HG02840 (cell line): ENCODE results near the gene STXBP6.

Source experiments
- ATAC-seq: cut with Tn5 transposase; IDR thresholded peaks from one replicate; pipeline ENCODE4 v1.9.1; 2021; ENCODE audit warnings: mild to moderate bottlenecking, moderate library complexity, moderate number of reproducible peaks; ENCODE audit not compliant: unreplicated experiment, low FRiP score

The STXBP6 gene

DNA sequence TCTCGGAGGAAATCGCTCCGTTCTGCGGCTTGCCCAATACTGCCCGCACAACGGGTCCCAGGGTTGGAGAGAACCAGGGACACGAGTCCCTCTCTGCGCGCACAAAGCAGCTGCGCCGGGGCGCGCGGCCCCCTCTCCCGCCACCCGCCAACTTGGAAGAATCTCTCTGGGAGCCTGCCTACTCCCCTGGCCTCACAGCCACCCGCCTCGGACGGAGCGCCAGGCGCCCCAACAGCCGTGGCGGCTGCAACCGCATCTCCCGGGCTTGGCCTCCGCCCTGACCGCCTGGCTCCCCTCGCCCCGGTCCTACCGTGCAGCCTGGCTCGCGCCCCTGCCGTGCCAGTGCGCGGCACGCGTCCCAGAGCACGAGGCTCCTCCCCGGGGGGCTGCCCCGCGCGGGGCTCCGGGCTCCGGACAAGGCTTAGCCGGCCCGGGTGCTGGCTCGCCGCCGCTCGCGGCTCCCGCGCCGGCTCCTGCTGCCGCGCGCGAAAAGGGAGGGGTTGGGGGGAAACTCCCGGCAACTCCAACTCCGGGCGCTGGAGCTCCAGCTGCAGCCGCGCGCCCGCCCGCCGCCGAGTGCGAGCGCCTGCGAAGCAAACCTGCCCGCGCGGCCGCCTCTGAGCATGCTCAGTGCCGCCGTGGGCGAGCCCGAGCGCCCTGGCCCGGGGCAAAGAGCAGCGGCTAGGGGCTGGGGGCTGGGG lies at the start of gene STXBP6:
Gene STXBP6 (minus strand): TSS at position 580 of the 701 bp plus-strand sequence. CDS start 75,329 bp downstream, outside the sequence.
- ATAC-seq: peak; percentile 62

DNA sequence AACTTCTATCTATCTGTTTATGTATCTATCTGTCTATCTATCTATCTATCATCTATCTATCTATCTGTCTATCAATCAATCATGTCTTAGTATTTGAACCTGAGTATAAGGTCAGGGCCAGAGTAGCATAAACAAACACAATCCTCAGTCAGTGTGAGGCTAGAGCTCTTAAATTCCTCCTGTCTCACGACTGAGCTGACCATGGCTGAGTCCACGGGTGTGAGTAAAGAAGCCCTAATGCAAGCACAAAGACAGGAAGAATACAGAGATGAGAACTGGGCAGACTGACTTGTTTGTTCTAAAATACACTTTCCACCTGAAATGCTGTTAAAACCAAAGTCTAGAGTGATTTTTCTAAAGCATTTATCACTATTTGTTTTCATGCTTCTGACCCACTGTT lies 47.2 kb upstream of the STXBP6 start:
- ATAC-seq: no peak

DNA sequence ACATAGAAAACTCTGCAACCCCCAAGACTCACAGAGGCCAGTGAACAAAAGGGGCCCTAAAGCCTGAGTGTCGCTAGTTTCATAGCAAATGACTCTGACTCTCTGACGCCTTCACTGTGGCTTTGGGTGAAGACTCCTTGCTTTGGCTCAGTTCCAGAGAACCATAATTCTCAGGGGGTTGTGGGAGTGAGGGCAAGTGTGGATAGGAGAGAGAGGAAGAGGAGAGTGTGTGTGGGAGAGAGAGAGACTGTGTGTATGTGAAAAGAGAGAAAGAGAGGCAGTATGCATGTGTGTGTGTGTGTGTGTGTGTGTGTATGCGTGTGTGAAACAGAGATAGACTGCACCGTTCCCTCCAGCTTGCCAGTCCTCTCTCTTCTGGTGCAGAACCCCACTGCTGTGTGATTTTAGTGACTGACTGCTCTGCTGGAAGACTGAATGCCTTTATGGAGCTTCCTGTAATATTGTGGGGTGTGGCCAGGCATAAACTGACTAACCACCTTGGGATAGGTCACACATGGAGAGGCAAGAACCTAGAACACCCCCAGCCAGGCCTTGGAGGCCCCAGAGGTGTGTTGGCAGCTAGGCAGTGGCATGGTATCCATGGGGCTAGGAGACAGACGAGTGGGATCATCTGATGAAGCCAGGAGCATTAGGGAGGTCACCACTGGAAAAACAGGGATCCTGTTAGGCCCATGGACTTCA lies 45.9 kb upstream of the STXBP6 start:
- ATAC-seq: no peak

DNA sequence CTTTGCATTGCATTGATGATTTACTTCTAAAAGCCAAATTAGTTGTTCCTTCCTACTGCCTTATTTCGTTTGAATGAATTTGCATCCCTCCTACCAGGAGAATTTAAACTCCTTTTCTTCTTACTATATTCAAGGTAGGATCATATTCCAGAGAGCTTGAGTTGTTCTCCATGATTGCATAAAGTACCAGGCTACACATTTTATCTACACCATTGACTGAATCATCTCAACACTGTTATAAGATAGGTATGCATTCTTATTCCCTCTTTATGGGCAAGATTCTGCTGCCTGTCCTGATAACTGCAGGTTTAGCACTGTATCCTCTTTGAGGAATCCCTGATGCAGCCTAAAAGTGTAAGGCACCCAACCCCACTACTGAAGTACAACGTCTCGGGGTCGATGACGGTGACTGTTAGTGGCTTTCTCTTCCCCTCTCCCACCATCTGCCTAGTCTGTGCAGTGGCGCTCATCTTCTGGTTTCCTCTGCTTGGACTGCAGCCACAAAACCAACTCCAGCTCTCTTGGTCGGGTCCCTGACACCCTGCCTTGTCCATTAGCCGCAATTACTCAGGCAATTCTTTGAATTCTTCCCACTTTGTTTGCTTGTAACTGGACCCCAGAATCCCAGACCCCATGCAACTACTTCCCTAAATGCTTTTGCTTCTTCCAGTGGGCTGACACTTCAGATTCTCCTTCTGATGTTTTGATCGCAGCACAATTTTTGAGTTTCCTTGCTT lies 44.4 kb upstream of the STXBP6 start:
- ATAC-seq: no peak

DNA sequence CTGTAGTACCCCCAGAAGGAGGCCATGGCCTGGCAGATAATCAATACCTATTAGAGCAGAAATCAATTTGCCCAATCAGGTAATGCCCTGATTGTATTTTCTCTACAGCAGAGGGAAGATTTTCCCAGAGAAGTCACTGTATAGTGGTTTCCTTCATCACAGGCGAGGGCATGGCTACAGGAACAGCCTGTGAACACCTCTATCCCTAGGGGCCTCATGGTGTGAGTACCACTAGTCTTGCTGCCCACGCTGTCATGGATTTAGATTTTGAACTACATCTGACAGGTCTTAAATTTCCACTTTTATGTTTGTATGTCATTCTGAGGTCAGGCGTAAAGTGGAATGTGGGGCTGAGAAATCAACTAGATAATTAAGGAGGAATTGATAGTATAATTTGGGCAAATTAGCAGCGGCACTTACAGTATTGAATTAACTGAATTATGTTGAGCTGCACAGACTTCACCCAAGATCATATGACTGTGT lies 42.4 kb upstream of the STXBP6 start:
- no peak for ATAC-seq

DNA sequence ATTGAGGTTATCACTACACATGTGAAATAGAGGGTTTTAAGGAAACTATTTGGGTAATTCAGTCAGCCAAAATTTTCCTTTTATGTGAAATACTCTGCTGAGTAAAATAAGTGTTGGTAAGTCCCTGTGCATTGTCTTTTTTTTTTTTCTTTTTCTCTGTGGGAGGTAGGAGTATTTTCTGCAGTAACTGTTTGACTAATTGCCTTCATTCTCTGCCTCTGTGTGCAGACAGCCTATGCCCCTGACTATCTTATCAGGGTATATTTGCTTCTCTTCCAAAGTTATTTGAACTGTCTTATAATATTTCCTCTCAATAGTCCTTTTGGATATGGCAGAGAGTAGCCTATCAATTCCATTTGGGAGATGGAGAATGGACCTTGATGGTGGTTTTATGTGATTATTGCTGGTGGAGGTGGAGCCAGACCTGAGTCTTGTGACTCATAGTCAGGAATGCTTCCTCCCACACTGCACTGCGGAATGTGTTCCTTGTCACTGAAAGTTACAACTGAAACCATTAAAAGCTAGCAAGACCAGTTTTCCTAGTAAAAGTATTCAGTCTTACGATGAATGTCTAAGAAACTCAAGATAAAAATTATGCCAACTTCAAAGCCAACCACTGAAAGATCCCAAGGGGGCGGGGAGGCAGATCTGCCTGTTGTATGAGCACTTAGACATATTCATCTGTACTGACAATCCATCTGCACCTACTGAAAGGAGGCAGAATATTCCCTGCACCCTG lies 40.9 kb upstream of the STXBP6 start:
- no peak for ATAC-seq

DNA sequence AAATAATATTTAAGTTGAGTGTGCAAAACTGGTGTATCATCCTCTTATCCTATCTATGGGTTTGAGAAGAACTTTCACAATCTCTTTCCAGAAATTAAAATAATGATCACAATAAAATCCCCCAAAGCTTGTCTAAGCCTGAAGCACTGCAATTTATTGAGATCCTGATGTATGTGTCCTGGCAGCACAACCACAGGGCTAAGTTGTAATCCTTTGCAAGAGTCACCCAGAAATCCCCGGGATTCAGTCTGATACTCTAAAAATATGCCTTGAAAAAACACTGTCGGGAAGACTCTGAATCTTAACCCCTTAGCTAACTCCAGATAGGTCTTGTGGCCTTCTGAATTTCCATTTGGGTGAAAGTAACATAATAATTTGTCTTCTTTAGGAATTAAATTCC lies 40.3 kb upstream of the STXBP6 start:
- no peak for ATAC-seq

DNA sequence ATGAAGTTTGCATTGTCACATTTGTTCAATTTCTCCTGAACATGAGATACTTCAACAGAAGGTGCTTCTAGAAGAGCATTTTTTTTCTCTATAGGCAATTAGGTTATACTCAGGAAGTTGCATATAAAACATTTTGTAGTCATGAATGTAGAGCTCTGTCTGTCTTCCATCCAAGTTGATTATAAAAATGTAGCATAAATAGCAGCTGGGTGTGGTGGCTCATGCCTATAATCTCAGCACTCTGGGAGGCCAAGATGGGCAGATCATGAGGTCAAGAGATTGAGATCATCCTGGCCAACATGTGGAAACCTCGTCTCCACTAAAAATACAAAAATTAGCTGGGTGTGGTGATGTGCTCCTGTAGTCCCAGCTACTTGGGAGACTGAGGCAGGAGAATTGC lies 39.5 kb upstream of the STXBP6 start:
- ATAC-seq: no peak

DNA sequence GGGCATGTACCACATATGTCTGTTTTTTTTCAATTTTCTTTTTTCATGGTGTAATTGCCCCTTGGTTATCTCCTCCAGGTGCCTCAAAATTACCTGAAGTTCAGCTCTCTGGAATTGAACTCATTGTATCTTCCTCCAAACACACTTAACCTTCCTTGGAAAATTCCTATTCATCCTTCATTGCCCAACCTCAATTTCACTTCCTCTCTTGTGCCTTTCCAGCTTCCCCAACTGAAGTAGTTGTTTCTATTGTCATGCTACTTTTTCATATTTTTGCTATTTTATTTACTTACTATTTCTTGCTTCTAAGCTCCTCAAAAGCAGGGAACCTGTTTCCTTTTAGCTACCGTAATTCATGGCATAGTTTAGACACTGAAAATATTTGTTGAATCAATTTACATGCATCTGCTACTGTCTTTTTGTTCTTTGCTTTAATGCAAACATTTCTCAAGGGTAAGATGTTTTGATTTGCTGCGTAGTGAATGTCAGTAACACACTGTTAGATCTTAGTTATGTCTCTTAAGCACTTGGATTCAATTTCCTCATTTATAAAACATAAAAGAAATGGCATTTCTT lies 37.0 kb upstream of the STXBP6 start:
- no peak for ATAC-seq

DNA sequence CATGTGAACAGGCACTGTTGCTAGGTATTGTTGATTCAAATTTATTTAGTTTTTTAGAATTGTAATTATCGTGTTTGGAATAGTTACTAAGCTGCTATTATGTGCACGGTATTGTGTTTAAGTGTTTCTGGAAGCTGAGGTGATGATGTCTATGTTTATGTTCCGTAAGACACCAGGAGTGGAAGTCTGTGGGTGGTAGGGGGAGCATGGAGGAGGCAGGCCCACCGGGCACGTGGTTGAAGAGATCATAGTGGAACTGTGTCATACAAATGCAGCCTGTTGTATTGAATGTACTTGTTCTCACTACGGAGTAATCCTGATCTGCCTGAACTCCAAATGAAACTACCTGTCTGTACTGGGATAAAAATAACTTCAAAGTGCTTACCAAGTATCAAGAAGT lies 36.1 kb upstream of the STXBP6 start:
- no peak for ATAC-seq

DNA sequence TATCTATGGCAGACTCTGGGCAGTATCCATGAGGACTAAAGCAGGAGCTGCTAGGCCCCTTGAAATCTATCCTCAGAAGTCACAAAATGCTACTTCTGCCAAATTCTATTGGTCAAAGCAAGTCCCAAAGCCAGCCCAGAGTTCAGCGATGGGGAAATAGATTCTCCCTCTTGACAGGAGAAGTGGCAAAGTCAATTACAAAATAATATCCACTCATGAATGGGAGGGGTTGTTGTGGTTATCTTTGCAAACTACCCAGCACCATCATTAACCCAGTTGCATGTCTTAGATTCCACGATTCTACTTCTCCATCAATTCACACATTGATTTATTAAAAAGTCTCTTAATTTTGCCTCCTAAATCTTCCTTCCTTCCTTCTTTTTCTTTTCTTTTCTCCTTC lies 30.7 kb upstream of the STXBP6 start:
- ATAC-seq: no peak

DNA sequence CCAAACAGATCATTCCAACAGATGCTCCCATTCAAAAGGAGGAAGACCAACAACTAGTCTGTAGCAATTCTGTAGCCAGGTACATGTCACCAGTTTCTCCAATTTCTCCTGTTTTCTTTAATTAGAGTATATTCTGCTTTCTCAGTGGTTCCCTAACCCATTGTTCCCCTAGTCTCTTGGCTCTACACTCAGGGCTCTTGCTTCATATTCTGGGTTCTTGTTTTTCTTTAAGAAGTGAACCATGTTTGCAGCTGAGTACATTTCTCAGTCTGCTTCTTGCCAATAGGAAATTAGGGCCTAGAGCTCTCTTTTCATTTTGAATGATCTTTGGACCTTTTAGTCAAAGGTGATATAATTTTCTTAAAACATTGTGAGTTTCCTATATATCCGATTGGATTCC lies 29.4 kb upstream of the STXBP6 start:
- ATAC-seq: no peak

DNA sequence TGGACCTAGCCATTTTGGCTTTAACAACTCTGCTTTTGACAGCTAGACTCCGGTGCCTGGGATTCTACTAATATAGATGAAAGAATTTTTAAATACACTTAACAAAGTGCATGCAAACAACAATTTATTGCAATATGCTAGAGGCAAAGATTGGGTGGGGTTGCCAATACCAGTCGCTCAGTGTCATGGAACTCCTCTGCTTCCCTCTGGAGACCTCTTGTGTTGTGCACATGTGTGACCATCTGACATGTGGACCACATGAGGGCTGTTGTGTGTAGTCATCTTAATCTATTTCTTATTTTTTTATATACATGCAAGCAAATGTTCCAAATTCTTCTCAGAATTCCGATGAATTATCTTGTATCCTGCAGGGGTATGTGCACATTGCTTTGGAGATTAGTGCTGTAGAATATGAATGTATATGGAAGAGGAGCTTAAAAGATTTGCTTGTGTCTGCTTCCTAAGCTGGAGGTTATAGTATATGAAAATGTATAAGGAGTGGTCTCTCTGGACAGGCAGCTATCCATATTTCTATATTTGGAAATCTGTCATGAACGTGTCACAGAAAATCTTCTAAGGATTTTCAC lies 24.2 kb upstream of the STXBP6 start:
- no peak for ATAC-seq

DNA sequence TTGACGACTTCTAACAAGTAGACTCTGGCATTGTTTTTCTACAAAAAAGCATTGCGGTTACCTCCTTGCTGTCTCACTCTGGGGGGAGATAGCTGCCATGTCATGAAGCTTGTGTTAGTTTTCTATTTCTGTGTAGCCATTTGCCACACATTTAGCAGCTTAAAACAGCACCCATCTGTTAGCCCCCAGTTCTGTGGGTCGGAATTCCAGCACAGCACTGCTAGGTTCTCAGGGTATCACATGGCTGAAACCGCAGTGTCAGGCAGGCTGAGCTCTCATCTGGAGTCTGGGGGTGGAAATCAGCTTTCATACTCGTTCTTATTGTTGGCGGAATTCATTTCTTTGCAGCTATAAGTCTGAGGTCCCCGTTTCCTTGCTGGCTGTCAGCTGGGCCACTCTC lies 19.9 kb upstream of the STXBP6 start:
- ATAC-seq: no peak

DNA sequence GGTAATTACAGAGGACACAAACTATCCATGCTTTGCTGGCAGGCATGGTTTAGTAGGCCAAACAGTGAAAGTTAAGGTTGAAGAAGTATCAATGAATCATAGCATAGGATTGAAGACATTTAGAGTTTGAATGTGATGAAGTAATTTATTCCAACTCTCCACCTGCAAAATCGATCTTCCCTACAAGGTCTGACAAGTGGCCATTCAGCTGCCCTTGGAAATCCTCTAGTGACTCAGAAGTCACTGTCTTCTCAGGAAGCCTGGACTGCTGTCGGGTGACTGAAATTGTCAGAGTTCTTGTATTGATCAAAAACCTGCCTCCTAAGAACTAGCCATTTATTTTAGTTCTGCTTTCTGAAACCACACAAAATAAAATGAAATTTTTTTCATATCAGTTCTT lies 17.7 kb upstream of the STXBP6 start:
- ATAC-seq: no peak

DNA sequence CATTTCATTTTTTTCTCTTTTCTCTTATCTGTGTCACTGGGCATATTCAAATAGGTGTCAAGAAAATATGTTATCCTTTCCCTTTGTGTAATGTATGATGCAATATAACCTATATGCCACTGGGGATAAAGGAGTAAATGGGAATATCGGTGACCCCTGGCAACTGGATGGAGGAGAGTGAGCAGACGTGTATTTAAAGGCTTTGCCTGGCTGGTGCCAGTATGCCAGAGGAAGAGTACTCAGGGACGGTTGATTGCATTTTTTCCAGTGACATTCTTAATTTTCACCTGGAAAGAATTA lies 12.0 kb upstream of the STXBP6 start:
- no peak for ATAC-seq

DNA sequence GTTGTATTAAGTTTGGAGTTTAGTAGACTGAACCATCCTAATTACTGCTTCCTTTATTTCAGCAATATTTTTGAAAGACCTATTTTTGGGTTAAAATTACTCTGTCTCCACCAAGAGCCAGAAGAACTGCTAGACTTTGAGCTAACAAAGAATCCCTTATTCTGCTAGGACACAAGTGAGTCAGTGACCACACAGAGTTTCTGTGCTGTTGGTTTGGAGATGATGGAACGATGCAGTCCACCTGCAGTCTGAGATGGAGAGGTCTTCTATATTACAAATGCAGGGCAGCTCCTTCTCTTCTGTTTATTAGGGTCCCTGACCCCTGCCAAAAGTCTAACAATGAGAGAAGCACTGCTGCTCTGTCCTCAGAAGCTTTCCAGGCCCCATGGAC lies 6.7 kb upstream of the STXBP6 start:
- ATAC-seq: no peak

DNA sequence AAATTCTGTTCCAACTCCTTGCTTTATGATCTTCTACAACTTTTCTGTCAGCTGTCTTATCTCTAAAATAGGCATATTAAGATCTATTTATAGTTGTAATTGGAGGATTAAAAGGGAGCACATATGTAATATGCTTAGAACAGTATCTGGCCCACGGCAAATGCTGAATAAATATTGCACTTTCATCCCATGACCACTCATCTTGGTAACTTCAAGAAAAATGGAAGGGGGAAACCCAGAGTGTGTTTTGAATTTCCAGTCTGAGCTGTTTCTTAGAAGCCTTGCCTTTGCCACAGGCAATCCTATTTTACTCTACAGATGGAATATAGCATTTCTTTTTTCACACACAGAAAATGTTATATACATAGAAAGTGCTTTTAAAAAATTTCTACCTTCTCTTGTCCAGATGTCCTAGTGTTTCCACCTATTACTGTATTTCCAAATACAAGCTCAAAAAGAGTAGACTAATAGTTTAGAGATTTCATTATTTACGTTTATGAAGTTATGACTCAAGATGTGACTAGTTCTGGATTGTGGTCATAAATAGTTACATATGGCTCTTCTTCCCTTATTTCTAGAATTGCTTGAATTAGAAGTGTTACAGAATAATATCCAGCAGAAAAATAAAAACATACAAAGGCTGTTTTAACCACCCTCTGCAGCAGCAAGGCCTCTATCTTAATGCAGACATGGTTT lies 6.2 kb upstream of the STXBP6 start:
- no peak for ATAC-seq

DNA sequence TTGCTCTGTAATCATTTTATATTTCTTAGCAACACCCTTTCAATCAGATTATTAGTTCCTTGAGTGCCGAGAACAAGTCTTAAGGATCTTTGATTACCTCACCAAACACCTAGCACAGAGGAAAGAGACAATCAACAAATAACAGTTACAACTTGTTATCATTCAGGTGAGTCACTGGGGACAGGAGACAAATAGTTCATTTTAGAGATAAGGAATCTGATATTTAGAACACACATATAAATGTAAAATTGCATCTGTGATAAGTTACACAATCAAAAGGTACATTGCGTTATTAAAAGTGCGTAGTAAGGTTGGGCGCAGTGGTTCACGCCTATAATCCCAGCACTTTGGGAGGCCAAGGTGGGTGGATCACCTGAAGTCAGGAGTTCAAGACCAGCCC lies 5.1 kb upstream of the STXBP6 start:
- ATAC-seq: no peak

DNA sequence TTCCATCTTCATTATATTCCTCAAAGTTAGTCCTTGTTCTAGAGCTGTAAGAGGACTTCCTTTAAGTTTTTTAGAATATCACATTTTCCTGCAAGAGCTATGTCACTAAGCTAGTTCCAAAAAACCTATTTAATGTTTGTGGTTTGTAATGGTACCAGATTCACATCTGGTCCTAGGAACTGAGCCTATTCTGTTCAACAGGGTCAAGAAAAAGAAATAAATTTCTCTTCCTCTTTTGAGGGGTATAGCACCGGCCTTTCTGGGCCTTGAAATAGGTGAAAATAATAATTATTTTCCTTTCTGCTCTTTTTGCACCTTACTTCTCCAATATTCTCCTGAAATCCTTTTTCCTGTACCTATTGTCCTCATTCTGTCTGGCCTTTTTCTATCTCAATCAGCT lies 3.6 kb upstream of the STXBP6 start:
- no peak for ATAC-seq
